ENCODE measurements around the gene BBS4. TPM values are rescaled to one million over a fixed set of nuclear protein-coding genes. Genes with fewer than 3 reads are reported as not detected.

The BBS4 gene, protein sequence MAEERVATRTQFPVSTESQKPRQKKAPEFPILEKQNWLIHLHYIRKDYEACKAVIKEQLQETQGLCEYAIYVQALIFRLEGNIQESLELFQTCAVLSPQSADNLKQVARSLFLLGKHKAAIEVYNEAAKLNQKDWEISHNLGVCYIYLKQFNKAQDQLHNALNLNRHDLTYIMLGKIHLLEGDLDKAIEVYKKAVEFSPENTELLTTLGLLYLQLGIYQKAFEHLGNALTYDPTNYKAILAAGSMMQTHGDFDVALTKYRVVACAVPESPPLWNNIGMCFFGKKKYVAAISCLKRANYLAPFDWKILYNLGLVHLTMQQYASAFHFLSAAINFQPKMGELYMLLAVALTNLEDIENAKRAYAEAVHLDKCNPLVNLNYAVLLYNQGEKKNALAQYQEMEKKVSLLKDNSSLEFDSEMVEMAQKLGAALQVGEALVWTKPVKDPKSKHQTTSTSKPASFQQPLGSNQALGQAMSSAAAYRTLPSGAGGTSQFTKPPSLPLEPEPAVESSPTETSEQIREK
- total RNA-seq: 5.0 and 6.9 TPM in 2 replicates

DNA sequence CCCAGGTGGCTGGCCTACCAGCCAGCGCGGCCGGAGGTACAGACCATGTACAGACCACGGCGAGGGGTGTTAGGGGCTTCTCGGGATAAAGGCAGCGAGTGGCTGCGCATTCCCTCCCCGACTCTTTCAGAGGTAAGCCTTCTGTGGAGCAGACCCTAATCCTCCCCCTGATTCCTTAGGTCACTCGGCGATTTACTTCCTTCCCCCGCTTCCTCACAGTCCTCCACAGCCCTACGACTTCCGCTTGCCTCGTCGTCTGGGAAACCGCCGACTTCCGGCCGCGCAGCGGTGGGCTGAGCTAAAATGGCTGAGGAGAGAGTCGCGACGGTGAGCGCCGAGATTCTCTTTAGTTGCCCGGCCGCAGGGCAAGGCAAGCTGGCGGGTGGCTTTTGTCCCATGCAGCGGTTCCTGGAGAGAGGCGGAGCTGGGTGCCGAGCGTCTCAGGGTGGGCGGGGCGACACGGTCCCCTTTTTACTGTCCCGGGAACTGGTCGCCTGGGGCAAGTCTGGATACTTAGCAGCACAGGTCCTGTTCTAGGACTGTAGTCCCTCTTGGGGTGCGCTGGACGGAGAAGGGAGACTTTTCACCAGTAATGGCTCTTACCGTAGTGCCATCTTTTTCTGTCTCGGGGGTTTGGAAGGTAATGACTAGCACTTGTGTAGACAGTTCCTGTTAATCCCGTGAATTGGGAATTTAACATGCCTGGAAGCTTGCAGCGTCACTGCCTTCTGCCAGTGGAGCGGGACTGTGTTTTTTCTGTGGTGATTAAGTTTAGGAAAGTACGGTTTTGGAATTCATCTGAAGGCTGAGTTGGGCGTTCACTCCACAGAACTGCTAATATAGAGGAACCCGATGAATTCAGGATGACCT, at the start of gene BBS4, which contains the start of gene HIGD2B:
Gene BBS4, plus strand, starts transcription at position 283 of the 870 bp plus-strand sequence. Its CDS starts 21 bp downstream, at position 304.
Gene HIGD2B, minus strand, starts transcription at position 258 of the 870 bp plus-strand sequence. CDS start 9,808 bp downstream, outside the sequence.

DNA sequence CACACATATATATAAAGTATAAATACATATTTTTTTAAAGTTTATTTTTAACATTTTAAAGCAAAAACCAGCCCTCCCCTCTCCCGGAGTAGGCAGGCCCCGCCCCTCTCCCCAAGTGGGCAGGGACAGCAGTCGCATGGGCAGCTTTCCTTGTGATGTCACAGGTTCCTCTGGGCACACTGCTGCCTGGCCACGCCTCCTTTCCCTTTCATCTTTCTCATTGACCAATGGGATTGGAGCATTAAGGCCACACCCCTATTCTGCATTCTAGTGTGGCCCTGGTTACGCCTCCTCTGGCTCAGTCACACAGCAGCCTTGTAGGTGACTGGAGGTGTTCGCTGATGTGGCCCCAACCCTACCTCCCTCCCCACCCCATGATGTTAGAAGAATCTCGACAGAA, 31.6 kb upstream of the BBS4 start, which contains the start of gene GOLGA6B:
Gene GOLGA6B, plus strand, starts transcription at position 301 of the 400 bp plus-strand sequence. Its CDS starts 41 bp downstream, at position 342.

GRCh38 chr15:72783640-72784455, 97.8 kb downstream of the BBS4 start, which contains the start of gene ADPGK:
Gene ADPGK, minus strand, starts transcription at chr15:72783758. Its CDS starts 67 bp downstream, at chr15:72783691.

Other genes with a start within 250 kb of the BBS4 start
- 13.8 and 112 TPM in 2 replicates for gene ARIH1, start 211.9 kb upstream of the BBS4 start, total RNA-seq
- gene GOLGA6B, start 31.5 kb upstream of the BBS4 start, total RNA-seq: not detected in 2 replicates
- 0.16 TPM in 1 of 2 replicates, not detected in the other for gene HIGD2B, start within 50 bp of the BBS4 start, total RNA-seq
- 28.3 and 55.2 TPM in 2 replicates for gene ADPGK, start 97.6 kb downstream of the BBS4 start, total RNA-seq